Measurements from ENCODE around the gene LRIG1.

Gene LRIG1

DNA sequence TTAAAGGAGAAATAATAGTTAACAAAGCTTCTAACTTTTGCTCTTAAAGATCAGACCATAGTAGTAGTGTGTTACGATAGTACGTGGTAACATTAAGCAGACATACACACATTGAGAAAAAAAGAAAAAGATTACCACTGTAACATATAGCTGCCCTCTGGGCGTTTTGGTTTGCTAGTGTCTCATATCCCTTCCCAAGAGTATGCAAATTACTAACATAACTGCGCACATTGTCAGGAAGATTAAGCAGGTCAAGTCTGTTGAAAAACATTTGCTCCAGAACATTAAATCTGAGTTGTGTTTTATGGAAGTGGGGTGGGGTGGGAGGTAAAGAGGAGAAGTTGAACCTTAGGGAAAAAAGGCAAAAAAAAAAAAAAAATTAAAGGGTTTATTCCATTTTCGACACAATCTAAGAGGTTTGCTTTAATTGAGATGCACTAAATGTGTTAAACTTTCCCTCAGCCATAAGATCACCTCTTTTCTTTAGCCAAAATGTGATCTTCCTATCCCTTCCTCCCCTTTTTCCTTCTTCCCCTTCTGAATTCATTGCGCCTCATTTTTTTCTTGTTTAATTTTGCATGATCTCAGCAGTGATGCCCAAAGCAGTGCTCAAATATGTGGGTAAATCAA lies 1.5 kb upstream of the LRIG1 start:
- DNase-seq, result no peak

DNA sequence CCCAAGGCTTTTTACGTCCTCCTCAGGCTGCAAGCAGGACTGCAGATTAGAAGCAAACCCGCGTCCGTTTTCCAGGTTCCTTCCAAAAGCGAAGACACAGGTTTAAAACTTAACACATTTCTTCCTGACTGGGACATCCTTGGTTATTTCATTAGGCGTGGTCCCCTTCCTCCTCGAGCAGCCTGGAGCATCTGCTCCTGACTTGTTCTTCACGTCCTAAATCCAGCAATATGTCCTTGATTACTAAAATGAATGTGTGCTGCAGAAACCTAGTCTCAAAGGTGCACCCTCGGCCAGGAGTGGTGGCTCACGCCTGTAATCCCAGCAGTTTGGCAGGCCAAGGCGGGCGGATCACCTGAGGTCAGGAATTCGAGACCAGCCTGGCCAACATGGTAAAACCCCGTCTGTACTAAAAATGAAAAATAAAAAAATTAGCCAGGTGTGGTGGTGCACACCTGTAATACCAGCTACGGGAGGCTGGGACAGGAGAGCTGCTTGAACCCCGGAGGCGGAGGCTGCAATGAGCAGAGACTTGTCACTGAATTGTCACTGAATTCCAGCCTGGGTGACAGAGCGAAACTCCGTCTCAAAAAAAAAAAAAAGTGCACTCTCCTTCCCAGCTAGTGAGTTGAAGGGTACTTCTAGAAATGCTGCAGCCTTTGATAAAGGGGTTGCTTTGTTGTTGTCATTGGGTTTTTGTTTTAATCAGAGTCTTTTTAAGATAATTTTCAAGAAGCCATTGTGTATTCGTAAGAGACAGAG lies 842 bp upstream of the LRIG1 start:
- no peak for DNase-seq

DNA sequence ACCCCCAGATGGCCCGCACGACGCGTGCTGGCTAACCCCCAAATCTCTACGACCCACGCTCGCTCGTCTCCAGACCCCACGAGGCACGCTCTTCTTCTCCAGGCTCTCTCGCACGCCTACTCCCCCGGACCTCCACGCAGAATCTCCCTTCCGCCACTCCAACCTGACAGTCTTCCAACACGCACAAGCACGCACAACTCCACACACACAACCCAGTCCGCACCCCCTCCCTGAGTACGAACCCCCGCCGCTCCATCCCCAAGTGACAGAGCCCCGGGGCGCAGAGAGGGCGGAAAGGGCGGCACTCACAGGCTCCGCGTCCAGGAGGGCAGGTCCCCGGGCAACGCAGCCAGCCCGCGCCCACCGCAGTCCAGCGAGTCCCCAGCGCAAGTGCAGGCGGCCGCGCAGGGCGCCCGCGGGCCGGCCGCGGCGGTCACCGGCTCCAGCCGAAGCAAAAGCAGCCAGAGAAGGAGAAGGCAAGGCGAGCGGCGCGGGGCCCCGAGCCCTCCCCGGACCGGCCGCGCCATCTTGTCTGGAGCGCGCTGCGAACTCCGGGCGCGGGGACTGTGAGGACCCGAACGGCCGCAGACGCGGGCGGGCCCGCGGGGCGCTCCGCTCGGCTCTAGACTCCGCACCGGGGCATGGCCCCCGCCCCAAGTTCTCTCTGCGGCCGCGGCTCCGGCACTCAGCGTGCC lies 794 bp downstream of the LRIG1 start:
- DNase-seq, result no peak

DNA sequence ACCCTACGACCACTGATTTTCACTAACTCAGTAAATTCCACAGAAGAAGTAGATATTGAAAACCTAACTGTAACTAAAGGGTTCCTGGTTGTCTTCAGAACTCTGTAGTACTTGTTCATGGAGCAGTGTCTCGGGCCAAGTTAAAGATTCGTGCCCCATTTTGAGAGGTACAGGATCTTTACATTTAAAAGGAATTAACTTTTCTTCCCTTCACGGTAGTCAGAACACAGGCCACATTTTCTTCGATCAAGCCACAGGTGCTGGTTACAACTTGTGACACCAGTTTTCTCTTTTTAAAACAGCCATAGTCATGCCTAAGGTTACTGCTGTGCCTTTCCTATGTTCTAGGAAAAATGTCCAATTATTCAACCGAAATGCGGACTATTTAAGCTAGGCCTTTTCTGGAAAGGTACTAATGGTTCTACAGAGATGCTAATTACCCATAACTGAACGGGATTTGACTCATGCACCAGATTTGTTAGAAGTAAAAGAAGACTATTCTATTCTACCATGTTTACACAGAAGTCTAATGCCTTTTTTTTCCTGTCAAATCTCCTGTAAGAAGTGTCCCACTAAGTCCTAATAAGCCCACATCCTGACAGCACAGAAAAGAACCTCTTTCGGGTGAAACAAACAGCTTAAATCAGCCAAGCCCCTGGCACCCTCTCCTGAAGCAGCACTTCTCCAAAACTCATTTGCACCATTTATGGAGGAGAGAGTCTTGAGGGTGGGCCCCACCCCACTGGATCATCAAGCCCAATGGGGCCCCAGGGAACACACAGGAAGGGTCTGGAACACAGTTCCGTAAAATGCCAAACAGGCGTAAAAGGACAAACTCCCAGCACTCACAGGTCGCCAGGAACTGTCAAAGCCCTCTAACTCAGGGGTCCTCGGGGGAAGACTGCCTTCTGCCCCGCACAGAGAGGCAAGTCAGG lies 1.9 kb downstream of the LRIG1 start:
- no peak for DNase-seq

DNA sequence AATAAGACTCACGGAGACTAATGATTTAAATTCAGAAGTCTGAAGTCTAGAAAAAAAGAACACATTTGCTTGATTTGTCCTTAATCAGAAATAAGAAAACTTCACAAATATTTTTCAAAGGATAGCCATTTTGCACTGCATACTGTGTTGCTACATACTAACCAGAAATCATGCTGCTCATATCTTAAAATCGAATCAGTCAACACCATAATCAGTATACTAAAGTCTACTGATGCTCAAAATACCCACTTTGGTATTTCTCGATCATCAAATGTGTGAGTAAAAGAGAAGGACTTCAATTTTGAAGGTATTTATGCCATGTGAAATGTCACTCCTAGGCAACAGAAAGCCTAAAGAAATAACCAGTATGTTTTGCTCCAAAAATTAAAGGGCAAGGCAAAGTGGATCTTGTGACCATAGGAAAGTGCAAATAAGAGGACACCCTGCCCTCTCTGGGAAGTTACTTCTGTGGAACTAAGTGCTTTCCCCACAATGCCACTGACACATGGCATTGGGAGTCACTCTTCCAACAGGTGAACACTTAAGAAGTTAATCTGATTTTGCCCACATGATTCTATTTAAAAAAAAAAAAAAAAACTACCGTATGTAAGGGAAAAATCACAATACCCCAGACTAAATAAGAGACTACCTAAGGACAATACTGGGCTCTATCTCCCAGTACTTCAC lies 2.7 kb downstream of the LRIG1 start:
- DNase-seq, result no peak

DNA sequence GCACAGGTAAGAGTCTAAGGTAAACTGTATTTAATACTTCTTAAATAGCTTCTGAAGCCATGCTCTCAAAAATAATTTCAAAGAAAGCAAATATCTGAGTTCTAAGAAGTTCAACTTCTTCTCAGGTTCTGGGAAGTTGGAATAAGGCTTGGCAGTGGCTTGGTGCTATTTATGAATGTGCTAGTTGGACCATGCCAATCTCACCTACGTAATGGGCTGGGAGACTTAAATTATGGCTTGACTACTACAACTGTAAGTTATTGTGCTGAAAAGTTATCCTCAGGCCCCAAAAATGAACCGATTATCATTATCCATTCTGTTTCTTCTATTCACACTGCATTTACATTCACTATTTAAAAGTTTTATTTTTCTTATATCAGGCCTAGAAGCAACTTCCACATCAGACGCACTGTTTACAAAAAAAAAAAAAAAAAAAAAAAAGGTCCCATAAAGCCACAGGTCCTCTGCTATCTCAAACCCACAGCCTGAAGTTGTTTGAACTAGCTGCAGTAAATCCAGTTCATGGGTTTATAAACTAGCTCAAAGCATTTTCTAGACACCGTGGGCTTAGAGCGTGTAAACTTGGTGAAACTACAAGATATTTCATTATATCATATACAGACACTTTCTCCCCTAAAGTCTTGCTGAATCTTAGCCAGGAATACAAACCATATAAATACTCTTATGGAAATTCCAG lies 3.4 kb downstream of the LRIG1 start:
- no peak for DNase-seq

DNA sequence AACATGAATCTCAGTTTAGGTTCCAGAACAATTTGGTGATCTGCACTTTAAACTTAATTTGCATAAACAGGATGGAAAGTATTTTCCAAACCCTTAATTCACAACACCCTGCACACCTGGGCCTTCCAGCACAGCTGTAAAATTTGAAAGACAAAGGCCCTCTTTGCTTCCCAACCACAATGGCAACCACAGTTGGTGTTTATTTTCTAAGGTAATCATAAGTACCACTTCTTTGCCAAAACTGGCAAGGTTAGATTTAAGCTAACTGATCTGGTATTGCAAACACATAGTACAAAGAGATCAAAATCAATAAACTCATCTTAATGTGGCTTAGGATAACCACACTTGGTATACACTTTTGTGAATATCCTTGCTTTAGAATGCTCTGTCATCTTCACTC lies 4.1 kb downstream of the LRIG1 start:
- DNase-seq, result no peak

DNA sequence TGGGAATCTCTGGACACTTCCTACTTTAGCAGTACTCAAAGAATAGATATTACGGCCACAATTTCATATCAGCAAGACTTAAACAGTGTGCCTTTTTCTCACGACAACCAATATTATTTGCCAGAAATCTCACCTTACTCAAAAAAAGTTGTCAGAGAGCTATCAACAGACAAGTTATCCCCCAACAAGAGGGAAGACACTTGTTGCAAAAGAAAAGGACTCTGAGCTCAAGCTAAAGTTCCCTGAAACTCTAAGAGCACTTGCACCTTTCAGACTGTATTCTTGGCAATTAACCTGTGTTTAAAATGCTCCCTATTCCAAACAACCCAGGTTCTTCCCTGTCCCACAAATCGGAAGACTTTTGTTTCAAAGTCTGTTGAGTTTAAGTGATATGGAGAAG lies 4.5 kb downstream of the LRIG1 start:
- no peak for DNase-seq

DNA sequence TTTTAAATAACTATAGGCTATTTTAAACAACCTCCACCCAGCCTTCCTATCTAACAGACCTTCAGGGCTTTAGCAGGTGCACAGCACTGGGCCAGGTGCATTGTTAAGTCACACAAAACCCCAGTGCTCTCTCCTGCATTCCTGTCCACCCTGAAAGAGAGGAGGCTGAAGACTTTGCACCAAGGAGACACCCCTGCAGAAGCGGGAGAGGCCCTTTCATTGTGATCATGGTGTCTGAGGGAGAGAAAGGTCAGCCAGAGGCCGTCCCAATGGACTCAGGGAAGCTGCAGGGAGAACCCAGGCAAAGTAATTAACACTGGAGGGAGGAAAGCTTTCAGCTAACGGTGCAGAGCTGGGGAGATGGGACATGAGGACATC lies 5.2 kb downstream of the LRIG1 start:
- no peak for DNase-seq

DNA sequence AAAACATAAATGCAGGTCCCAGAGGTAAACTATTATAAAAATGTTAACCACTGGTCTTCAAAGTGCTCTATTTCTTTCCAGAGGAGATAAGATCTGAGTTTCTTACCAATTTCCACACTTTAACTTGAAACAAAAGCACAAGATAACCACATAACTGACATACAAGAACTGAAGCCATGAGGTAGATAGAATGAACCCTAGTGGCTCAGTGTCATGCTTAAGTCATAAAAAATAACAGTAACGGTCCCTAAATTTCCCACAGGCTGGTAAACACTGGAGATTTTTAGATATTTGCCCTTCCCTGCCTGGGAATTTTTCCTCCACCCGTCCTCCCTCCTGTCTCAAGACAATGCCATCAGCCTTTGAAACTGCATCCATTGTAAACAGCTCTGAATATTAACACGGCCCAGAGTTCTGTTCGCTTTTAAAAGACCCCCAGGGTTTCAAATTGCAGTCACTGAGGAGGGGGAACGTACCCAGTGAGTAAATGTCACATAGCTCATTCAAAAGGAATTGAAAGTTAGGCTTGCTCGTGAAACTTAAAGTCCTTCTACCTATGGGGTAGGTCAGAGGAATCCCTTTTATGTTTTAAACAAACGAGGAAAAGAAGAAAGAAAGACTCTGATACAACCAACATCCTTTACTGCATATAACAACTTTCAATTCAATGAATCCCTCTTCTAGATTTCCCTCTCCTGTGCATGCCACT lies 5.7 kb downstream of the LRIG1 start:
- DNase-seq, result no peak

DNA sequence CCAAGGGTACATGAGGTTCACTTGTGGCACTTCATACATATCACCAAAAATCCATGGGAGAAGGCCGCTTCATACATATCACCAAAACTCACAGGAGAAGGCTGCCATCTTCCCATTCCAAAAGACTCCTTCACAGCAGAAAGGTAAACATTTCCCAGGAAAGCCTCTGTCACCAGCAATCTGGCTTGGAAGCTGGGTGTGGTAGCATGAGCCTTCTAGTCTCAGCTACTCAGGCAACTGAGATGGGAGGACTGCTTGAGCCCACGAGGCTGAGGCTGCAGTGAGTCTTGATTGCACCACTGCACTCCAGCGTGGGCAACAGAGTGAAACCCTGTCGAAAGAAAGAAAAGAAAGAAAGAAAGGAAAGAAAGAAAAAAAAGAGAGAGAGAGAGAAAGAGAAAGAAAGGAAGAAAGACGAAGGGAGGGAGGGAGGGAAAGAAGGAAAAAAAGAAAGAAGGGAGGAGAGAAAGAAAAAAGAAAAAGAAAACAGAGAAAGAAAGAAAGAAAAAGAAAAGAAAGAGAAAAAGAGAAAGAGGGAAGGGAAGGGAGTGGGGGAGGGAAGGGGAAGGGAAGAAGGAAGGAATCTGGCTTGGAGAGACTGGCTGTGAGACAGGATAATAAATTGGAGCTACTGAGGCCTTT lies 7.2 kb downstream of the LRIG1 start:
- no peak for DNase-seq

DNA sequence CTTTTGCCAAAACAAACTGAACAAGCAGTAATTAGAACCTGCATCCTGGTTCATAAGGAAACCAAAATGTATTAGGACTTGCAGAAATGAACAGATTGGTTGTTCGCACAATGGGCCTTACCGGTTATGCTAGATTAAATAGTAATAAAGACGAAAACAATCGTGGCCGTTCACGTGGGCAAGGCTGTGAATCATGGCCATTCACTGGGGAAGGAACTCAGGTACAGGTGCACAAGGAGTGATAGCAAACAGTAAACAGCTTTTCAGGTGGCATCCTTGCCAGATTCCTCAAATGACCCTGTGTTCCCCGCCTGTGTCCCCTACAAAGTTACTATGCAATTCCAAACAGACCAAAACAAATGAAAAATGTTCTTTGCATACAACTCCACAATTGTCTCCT lies 8.2 kb downstream of the LRIG1 start:
- DNase-seq, result no peak

DNA sequence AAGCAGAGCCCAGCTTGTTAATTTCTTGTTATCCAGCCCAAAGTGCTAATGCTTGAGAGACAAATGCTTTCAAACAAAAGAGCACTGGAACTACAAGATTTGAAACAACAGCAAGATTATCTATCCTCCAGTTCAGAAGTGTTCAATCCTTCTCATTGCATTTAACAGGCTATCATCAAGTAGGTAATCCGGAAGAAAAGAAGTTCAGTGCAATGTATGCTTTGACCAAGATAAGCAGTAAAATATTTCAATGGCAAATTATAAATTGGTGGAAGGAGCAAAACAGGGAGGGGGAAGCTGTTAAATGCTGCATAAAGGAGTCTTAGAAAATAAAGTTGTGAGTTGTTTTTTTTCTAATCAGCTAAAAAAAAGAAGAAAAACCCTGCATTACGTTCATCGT lies 8.8 kb downstream of the LRIG1 start:
- no peak for DNase-seq

DNA sequence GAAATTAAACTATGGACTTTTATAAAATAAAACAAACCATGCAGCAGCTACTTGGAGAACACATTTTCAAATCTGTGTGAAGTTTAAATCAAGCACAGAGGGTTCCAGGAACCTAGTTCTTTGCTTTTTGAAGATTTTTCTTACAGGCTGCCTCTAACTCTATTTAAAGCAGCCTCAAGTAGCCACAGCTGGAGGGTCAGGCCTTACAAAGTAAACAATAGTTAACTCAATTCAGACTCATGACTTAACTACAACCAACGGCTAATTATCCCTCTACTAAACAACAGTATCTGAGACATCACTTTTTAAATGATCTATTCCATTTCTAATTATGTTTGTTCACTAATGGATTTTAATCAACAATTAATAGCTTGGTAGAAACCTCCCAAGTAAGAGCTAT lies 9.8 kb downstream of the LRIG1 start:
- no peak for DNase-seq

DNA sequence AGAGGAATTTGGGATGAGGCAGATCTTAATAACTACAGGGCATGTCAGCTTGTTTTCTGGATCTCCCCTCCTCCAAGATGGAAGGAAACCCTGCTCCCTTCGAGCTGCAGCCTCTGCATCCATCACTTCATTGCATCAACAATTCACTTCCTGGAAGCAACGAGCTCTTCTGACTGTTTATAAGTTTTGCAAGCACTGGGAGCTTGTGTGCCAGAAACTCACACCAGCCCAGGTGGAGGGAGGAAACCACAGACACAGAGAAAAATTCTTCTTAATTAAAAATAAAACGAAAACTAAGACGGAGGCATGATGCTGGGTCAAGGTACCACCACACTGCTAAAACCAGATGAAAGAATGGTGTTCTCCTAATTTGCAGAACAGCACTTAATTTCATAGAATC lies 10.6 kb downstream of the LRIG1 start:
- no peak for DNase-seq

DNA sequence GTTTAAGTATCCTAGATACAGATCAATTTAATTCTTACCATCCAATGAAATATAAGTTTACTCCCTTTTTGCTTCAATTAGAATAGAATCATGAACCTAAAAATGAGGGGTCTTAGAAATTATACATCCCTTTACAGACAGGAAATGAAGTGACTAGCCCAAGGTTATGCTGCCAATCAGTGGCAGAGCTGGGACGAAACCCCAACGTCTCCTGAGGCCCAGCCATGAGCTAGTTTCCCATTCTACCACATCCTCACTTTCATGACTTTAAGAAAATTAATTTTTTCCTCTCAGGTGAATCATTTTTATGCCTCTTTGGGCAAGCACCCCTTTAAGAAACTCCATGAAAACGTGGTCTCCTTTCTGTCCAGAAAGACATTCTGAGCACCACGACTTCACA lies 11.2 kb downstream of the LRIG1 start:
- no peak for DNase-seq

DNA sequence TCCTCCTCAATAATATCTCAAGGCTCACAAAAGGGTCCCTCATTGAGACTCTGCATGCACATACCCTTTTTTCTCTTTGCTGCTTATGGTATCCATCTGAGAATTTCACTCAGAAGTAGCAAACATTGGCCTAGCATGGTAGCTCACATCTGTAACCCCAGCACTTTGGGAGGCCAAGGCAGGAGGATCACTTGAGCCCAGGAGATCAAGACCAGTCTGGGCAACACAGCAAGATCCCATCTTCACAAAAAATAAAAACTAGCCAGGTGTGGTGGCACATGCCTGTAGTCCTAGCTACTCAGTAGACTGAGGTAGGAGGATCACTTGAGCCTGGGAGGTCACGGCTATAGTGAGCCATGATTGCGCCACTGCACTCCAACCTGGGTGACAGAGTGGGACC lies 11.7 kb downstream of the LRIG1 start:
- no peak for DNase-seq

DNA sequence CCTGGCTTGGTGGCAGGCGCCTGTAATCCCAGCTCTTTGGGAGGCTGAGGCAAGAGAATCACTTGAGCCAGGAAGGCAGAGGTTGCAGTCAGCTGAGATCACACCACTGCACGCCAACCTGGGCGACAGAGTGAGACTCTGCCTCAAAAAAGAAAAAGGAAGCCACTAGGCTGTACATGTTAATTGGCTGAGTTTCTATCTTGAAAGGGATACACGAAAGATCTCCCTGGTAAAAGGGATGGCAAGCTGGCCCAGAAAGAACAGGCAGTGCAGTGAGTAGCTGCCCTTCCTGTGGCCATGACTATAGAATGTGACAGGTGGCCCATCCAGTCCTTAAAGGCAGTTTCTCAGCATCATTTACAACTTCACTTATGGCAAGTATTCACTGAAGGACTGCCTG lies 12.3 kb downstream of the LRIG1 start:
- DNase-seq, result no peak

DNA sequence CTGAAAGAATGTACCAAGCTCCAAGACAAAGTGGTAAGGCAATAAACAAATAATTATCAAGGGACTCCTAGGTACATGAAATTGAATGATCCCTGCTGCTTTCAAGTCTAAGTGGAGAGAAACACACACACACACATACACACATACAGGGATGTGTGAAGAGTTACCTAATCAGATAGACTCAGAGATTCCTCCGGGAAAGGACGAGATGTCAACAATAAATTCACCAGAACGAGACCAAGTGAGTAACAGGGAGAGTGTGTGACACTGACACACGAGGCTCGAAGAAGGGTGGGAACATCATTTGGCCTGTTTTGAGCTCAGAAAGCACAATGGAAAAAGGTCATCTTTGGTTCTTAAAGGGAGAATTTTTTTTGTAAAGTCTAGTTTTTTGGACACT lies 13.4 kb downstream of the LRIG1 start:
- DNase-seq, result no peak

DNA sequence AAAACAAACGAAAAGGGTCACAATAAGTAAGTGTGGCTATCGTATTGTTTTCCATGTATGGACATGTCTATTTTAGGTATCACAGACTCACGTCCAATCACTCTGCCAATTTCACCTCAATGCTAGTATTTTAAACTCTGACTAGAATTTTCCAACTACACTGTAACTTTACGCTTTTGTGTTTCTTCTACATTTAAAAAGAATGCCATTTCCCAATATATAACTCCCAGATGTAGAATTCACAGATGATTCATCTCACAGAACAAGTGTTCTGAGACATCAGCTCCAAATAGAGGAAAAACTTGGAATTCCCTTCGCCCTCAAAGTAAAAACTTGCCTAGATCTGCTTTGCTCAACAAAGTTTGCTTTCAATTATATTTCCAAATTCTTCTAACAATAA lies 14.2 kb downstream of the LRIG1 start:
- DNase-seq, result no peak

DNA sequence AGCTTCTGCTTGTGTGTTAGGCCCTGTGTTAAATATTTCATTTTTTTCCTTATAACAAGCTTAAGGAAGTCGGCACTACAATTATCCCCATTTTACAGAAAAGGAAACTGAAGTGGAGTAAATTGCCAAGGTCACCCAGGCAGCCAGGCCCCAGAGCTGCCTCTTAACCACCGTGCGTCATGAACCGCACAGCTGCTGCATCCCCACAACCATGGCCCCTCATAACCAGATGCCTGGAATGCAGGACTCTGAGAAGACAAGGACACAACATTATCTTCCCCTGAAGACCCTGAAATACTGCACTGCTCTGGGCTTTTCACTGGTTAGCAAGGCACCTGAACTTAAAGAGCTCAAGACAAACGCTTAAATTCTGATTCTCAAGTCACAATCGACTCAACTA lies 14.6 kb downstream of the LRIG1 start:
- no peak for DNase-seq

Measured in DMS79 treated with DMSO at 0.1 percent for 48 hours (cell line).